ENCODE measurements around the gene ATP8B1. TPM values are rescaled to one million over a fixed set of nuclear protein-coding genes. Genes with fewer than 3 reads are reported as not detected.
A peak's percentile ranks its signal among the peaks of the same experiment; 100 is the strongest.

The ATP8B1 gene
- polyA plus RNA-seq, 3 donors = 0.02 to 0.11 (median 0.03) TPM

DNA sequence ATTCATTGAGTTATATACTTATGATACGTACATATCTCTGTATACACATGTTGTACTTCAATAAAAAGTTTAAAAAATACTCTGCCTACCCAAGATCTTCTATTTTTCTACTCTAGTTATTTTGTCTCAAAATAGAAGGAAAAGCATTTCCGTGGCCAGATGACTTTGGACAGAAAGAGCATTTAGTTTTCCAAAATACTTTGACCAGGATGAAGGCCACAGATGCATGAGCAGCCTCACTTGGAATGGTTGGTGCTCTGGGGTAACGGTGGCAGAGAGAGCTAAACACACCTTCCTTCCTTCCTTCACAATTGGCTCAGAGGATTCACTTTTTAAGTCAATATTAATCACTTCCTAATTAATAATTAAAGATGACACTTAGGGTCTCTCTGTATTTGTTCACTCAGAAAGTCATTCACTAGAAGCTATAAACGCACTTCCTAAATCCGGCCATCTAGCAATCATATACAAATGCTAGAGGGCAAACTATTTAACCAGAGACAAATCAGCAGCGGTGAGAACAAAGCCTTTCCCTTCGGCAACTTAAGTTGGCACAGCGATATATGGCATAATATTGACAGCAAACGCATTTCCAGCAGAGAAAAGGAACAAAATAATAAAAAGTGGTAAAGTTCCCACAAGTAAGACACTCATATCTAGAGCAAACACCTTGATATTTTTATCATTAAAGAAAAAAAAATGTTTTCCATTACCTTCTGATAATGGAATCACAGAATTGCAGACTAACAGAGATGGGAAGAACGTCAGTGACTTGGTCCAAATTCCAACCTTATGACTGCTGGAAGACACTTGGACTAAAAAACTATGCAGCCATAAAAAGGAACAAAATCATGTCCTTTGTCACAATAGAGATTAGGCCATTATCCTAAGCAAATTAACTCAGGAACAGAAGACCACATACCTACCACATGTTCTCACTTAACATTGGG, 125.6 kb downstream of the ATP8B1 start:
- Histone ChIP-seq H3K27ac (ENCODE audit: low read depth in 1 of 2, low read length in 2 of 2) (no peak overlapping the region), H3K79me2 (ENCODE audit: insufficient read depth, low read length) (peaks cover 5% of the 10 kb centered on the region), H3K9ac (ENCODE audit: insufficient read depth, low read length, poor library complexity, severe bottlenecking) (no peak overlapping the region), H3K9me3 (replicated peaks in 1 of 2; ENCODE audit: control insufficient read depth in 1 of 2, insufficient read depth in 1 of 2, low read length in 2 of 2) (peaks cover 0 to 4% of the 10 kb centered on the region in 2 donors), H3K27me3 (ENCODE audit: control insufficient read depth in 2 of 2, insufficient read depth in 2 of 2, low read length in 2 of 2) (no peaks in the 10 kb centered on the region), H3K36me3 (replicated peaks in 1 of 2; ENCODE audit: control insufficient read depth in 1 of 2, insufficient read depth in 2 of 2, low read length in 2 of 2) (no peaks in the 10 kb centered on the region), H3K4me2 (replicated peaks; ENCODE audit: extremely low read depth, low read length, poor library complexity, severe bottlenecking) (no peak overlapping the region), H3K4me1 (ENCODE audit: control insufficient read depth in 1 of 2, insufficient read depth in 2 of 2, low read length in 2 of 2) (no peaks in the 10 kb centered on the region), H3K4me3 (replicated peaks in 1 of 3; ENCODE audit: low read depth in 2 of 3, low read length in 3 of 3) (no peak overlapping the region), H4K20me1 (ENCODE audit: insufficient read depth, low read length) (peaks cover 17% of the 10 kb centered on the region), H2AFZ (ENCODE audit: insufficient read depth, low read depth, low read length, poor library complexity, severe bottlenecking) (no peak overlapping the region)
- Mint-ChIP-seq H3K4me1 (no peaks in the 10 kb centered on the region), H3K4me3 (no peak overlapping the region), H3K27ac (no peak overlapping the region), H3K36me3 (peaks cover 1 to 4% of the 10 kb centered on the region in 2 donors), H3K9me3 (peaks cover 0 to 15% (median 3%) of the 10 kb centered on the region in 7 donors), H3K27me3 (ENCODE audit: low read depth in 3 of 3) (peaks cover 0 to 1% (median 0%) of the 10 kb centered on the region in 3 donors)
- intact Hi-C loops (cut with micrococcal nuclease) = loop anchor here in 1 of 2 donors (10.0 kb wide), 1 partner anchor 57 kb away; no protein-coding TSS in a partner anchor
- TF ChIP-seq CTCF (IDR thresholded peaks at IDR 0.05) = no peak
- DNase-seq = no peak
- 96% methylated on average over 3 of the region's 10 CpGs for whole genome bisulfite sequencing (ENCODE audit: insufficient coverage)

DNA sequence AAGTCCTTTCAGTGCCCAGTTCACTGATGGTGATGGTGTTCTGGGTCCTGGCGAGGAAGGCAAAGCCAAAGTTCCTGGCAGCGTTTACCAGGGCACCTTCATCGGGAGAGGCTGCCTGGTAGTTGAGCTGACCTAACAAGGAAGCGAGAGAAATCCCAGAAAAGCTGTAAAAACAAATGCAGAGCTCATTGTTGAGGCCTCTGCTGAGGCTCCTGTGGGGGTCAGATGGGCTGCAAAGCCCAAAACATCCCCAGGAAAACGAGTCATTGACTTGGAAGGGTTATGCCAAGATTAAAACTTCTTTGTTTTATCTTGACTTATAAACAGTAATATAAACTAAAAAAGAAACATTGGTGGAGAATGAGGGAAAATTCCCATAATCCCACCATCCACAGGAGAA, 128.2 kb downstream of the ATP8B1 start:
- no peak for TF ChIP-seq CTCF (IDR thresholded peaks at IDR 0.05)
- Histone ChIP-seq H3K4me1 (ENCODE audit: control insufficient read depth in 1 of 2, insufficient read depth in 2 of 2, low read length in 2 of 2) (no peaks in the 10 kb centered on the region), H2AFZ (ENCODE audit: insufficient read depth, low read depth, low read length, poor library complexity, severe bottlenecking) (no peak overlapping the region), H3K4me2 (replicated peaks; ENCODE audit: extremely low read depth, low read length, poor library complexity, severe bottlenecking) (no peak overlapping the region), H3K27me3 (ENCODE audit: control insufficient read depth in 2 of 2, insufficient read depth in 2 of 2, low read length in 2 of 2) (no peaks in the 10 kb centered on the region), H3K79me2 (ENCODE audit: insufficient read depth, low read length) (peaks cover 25% of the 10 kb centered on the region), H3K36me3 (replicated peaks in 1 of 2; ENCODE audit: control insufficient read depth in 1 of 2, insufficient read depth in 2 of 2, low read length in 2 of 2) (no peaks in the 10 kb centered on the region), H3K4me3 (replicated peaks in 1 of 3; ENCODE audit: low read depth in 2 of 3, low read length in 3 of 3) (no peak overlapping the region), H3K9me3 (replicated peaks in 1 of 2; ENCODE audit: control insufficient read depth in 1 of 2, insufficient read depth in 1 of 2, low read length in 2 of 2) (peaks cover 0 to 7% of the 10 kb centered on the region in 2 donors), H4K20me1 (ENCODE audit: insufficient read depth, low read length) (peaks cover 16% of the 10 kb centered on the region), H3K27ac (ENCODE audit: low read depth in 1 of 2, low read length in 2 of 2) (no peak overlapping the region), H3K9ac (ENCODE audit: insufficient read depth, low read length, poor library complexity, severe bottlenecking) (no peak overlapping the region)
- peaks cover 3% of the 10 kb centered on the region for H3K4me1 Mint-ChIP-seq
- H3K27me3 Mint-ChIP-seq (ENCODE audit: low read depth in 3 of 3) = peaks cover 0 to 1% (median 0%) of the 10 kb centered on the region in 3 donors
- DNase-seq = no peak
- H3K27ac Mint-ChIP-seq = peak overlapping the region in 1 of 7 donors; percentile 35
- peaks cover 4 to 22% (median 5%) of the 10 kb centered on the region in 7 donors for H3K9me3 Mint-ChIP-seq
- WGBS (ENCODE audit: insufficient coverage) = 100% methylated on average over 4 of the region's 5 CpGs
- peaks cover 2 to 4% of the 10 kb centered on the region in 2 donors for H3K36me3 Mint-ChIP-seq
- intact Hi-C loops (cut with micrococcal nuclease) = loop anchor here in 1 of 2 donors (10.0 kb wide), 1 partner anchor 60 kb away; no protein-coding TSS in a partner anchor
- no peak overlapping the region for H3K4me3 Mint-ChIP-seq

All from CD14-positive monocyte (primary cell).